Stimulated activated CD4-positive, alpha-beta T cell treated with anti-CD3 and anti-CD28 coated beads, Interleukin-15, amount 100 ng/mL, for 48 hours (primary cell): ENCODE data around the gene AMOTL2.

Experiments
- DNase-seq, 2 donors: peaks; one replicate each; pipeline ENCODE4 v3.0.0-alpha.2; 2020; ENCODE audit warnings: low read depth in 2 of 2

The AMOTL2 gene

GRCh38 chr3:134374105-134374790 is at the start of gene AMOTL2:
Gene AMOTL2, minus strand, starts transcription at chr3:134374447. Its CDS starts 3,014 bp downstream, at chr3:134371433.
- no peak for DNase-seq

GRCh38 chr3:134423153-134423552 is 48.9 kb upstream of the AMOTL2 start:
- no peak for DNase-seq

GRCh38 chr3:134419960-134420321 is 45.7 kb upstream of the AMOTL2 start:
- no peak for DNase-seq

- DNase-seq = no peak
These were observed 45.1 kb upstream of the AMOTL2 start for GRCh38 chr3:134419214-134419959.

GRCh38 chr3:134409041-134409440 is 34.8 kb upstream of the AMOTL2 start:
- no peak for DNase-seq

GRCh38 chr3:134407239-134407625 is 33.0 kb upstream of the AMOTL2 start:
- no peak for DNase-seq

GRCh38 chr3:134406331-134407238 is 32.3 kb upstream of the AMOTL2 start:
- DNase-seq = no peak

GRCh38 chr3:134404366-134404885 is 30.2 kb upstream of the AMOTL2 start:
- DNase-seq = no peak

- DNase-seq = no peak
These were observed 23.5 kb upstream of the AMOTL2 start for GRCh38 chr3:134397755-134398154.

GRCh38 chr3:134395103-134395502 is 20.9 kb upstream of the AMOTL2 start:
- no peak for DNase-seq

- no peak for DNase-seq
These were observed 20.1 kb upstream of the AMOTL2 start for GRCh38 chr3:134394380-134394779.

GRCh38 chr3:134393074-134393473 is 18.8 kb upstream of the AMOTL2 start:
- DNase-seq = no peak

- no peak for DNase-seq
These were observed 18.2 kb upstream of the AMOTL2 start for GRCh38 chr3:134392336-134392983.

GRCh38 chr3:134389865-134390264 is 15.6 kb upstream of the AMOTL2 start:
- DNase-seq = no peak

GRCh38 chr3:134388788-134389485 is 14.7 kb upstream of the AMOTL2 start:
- DNase-seq = no peak

- DNase-seq = no peak
These were observed 14.0 kb upstream of the AMOTL2 start for GRCh38 chr3:134388292-134388691.

GRCh38 chr3:134387293-134387692 is 13.0 kb upstream of the AMOTL2 start:
- DNase-seq = no peak

GRCh38 chr3:134384963-134385362 is 10.7 kb upstream of the AMOTL2 start:
- no peak for DNase-seq

GRCh38 chr3:134381831-134382442 is 7.7 kb upstream of the AMOTL2 start:
- DNase-seq = no peak

- DNase-seq = no peak
These were observed 6.8 kb upstream of the AMOTL2 start for GRCh38 chr3:134381076-134381475.

GRCh38 chr3:134380249-134380648 is 6.0 kb upstream of the AMOTL2 start:
- DNase-seq = no peak
